Mesenchymal stem cell (in vitro differentiated cells and primary cell): ENCODE measurements around the gene KIF17.

Experiments
- DNase-seq: peaks from one replicate; pipeline ENCODE4 v3.0.0-alpha.2; 2013
- H2AFZ ChIP-seq: one replicate; pipeline ENCODE4 v1.6.1; 2013; ENCODE audit warnings: low read depth, mild to moderate bottlenecking, control low read depth, inconsistent platforms, low read length, moderate library complexity
- H2AK5ac ChIP-seq: 2 replicates; pipeline ENCODE4 v1.6.1; 2013; ENCODE audit warnings: low read length, moderate library complexity, mild to moderate bottlenecking, inconsistent platforms; ENCODE audit not compliant: severe bottlenecking
- H2BK120ac ChIP-seq: one replicate; pipeline ENCODE4 v1.6.1; 2013; ENCODE audit warnings: low read depth, mild to moderate bottlenecking, inconsistent platforms, low read length, moderate library complexity
- H2BK12ac ChIP-seq, 2 experiments: one replicate each; pipeline ENCODE4 v1.6.1; 2013; ENCODE audit warnings: inconsistent platforms in 2 of 2, low read length in 2 of 2, mild to moderate bottlenecking in 2 of 2, moderate library complexity in 2 of 2, control low read depth in 1 of 2
- H2BK15ac ChIP-seq: one replicate; pipeline ENCODE4 v1.6.1; 2013; ENCODE audit warnings: mild to moderate bottlenecking, low read depth, inconsistent platforms; ENCODE audit not compliant: poor library complexity, severe bottlenecking
- H2BK5ac ChIP-seq: 2 replicates; pipeline ENCODE4 v1.6.1; 2013; ENCODE audit warnings: low read depth, mild to moderate bottlenecking, low read length, control low read depth, inconsistent platforms; ENCODE audit not compliant: poor library complexity, severe bottlenecking
- H3K14ac ChIP-seq, 2 experiments: one replicate each; pipeline ENCODE4 v1.6.1; 2013; ENCODE audit warnings: inconsistent platforms in 2 of 2, low read length in 2 of 2, control low read depth in 1 of 2, mild to moderate bottlenecking in 1 of 2, moderate library complexity in 1 of 2
- H3K18ac ChIP-seq, 2 experiments: one replicate each; pipeline ENCODE4 v1.6.1; 2013; ENCODE audit warnings: inconsistent platforms in 2 of 2, low read length in 2 of 2, control low read depth in 1 of 2, low read depth in 1 of 2, mild to moderate bottlenecking in 1 of 2
- H3K23ac ChIP-seq, 2 experiments: one replicate each; pipeline ENCODE4 v1.6.1; 2013; ENCODE audit warnings: inconsistent platforms in 2 of 2, low read length in 2 of 2, mild to moderate bottlenecking in 2 of 2, moderate library complexity in 2 of 2, control low read depth in 1 of 2
- H3K27ac ChIP-seq: 2 replicates; pipeline ENCODE4 v1.5.1; 2013; ENCODE audit warnings: mild to moderate bottlenecking, moderate library complexity, low read length, control low read depth, inconsistent platforms; ENCODE audit not compliant: poor library complexity, severe bottlenecking
- H3K27me3 ChIP-seq, 2 experiments: 2 replicates each; pipeline versions ENCODE4 v1.6.1 to v1.7.0; 2013; ENCODE audit warnings: low read length in 2 of 2, mild to moderate bottlenecking in 2 of 2, moderate library complexity in 2 of 2, control low read depth in 1 of 2, inconsistent platforms in 1 of 2; ENCODE audit not compliant: control insufficient read depth in 1 of 2, insufficient read depth in 1 of 2
- H3K36me3 ChIP-seq, 2 experiments: 2 replicates each; pipeline versions ENCODE4 v1.6.1 to v1.7.0; 2013; ENCODE audit warnings: low read length in 2 of 2, control low read depth in 1 of 2, inconsistent platforms in 1 of 2, low read depth in 1 of 2, mild to moderate bottlenecking in 1 of 2; ENCODE audit not compliant: insufficient read depth in 2 of 2, control insufficient read depth in 1 of 2
- H3K4ac ChIP-seq, 2 experiments: one replicate each; pipeline ENCODE4 v1.6.1; 2013; ENCODE audit warnings: inconsistent platforms in 2 of 2, low read length in 2 of 2, mild to moderate bottlenecking in 2 of 2, moderate library complexity in 2 of 2, control low read depth in 1 of 2, low read depth in 1 of 2
- H3K4me1 ChIP-seq: 2 replicates; pipeline ENCODE4 v1.6.1; 2013; ENCODE audit warnings: low read depth, low read length, control low read depth; ENCODE audit not compliant: control insufficient read depth, insufficient read depth
- H3K4me2 ChIP-seq: 2 replicates; pipeline ENCODE4 v1.6.1; 2013; ENCODE audit warnings: low read length, mild to moderate bottlenecking, inconsistent platforms; ENCODE audit not compliant: poor library complexity, severe bottlenecking
- H3K4me3 ChIP-seq, 2 experiments: 2 replicates each; pipeline versions ENCODE4 v1.5.1 to v1.7.0; 2013; ENCODE audit warnings: low read length in 2 of 2, mild to moderate bottlenecking in 2 of 2, control low read depth in 1 of 2, low read depth in 1 of 2; ENCODE audit not compliant: insufficient read depth in 1 of 2
- H3K79me1 ChIP-seq: replicated peaks from 2 replicates; pipeline ENCODE4 v1.6.1; 2013; ENCODE audit warnings: mild to moderate bottlenecking, control low read depth, low read length, inconsistent platforms; ENCODE audit not compliant: poor library complexity, severe bottlenecking
- H3K9ac ChIP-seq: 2 replicates; pipeline ENCODE4 v1.7.0; 2013; ENCODE audit warnings: mild to moderate bottlenecking, low read length, moderate library complexity
- H3K9me3 ChIP-seq: 2 replicates; pipeline ENCODE4 v1.7.0; 2013; ENCODE audit warnings: mild to moderate bottlenecking, low read length; ENCODE audit not compliant: control insufficient read depth
- H4K8ac ChIP-seq: one replicate; pipeline ENCODE4 v1.6.1; 2013; ENCODE audit warnings: inconsistent platforms, mild to moderate bottlenecking, low read length, moderate library complexity
- H4K91ac ChIP-seq: one replicate; pipeline ENCODE4 v1.6.1; 2013; ENCODE audit warnings: mild to moderate bottlenecking, low read length, inconsistent platforms
- WGBS: methylation state at CpG from one replicate; pipeline ENCODE4 v1.1.7; 2013; ENCODE audit warnings: mixed read lengths; 5-methylcytosine and 5-hydroxymethylcytosine counted together

Gene KIF17

GRCh38 chr1:20739225-20739624, 21.4 kb upstream of the KIF17 start:
- peaks cover 3% of the 10 kb centered on the region for H3K4me1 ChIP-seq
- H3K14ac ChIP-seq: no peak overlapping the region
- WGBS: 21% methylated on average over 2 of the region's 2 CpGs
- no peak overlapping the region for H3K4ac ChIP-seq
- H3K9ac ChIP-seq: peak overlapping the region; percentile 82
- peak overlapping the region; percentile 54 for H2AK5ac ChIP-seq
- H3K18ac ChIP-seq: no peak overlapping the region
- H3K27me3 ChIP-seq: no peaks in the 10 kb centered on the region
- no peak overlapping the region for H3K4me2 ChIP-seq
- H2AFZ ChIP-seq: no peak overlapping the region
- H2BK5ac ChIP-seq: no peak overlapping the region
- peak; percentile 51 for DNase-seq
- no peak overlapping the region for H2BK12ac ChIP-seq
- no peak overlapping the region for H2BK15ac ChIP-seq
- H3K23ac ChIP-seq: no peak overlapping the region
- H3K4me3 ChIP-seq: no peak overlapping the region
- peaks cover 11% of the 10 kb centered on the region for H3K79me1 ChIP-seq
- H2BK120ac ChIP-seq: no peak overlapping the region
- peak overlapping the region; percentile 67 for H3K27ac ChIP-seq
- no peak overlapping the region for H4K91ac ChIP-seq
- peaks cover 19 to 69% of the 10 kb centered on the region in 2 experiments for H3K36me3 ChIP-seq
- H4K8ac ChIP-seq: no peak overlapping the region
- H3K9me3 ChIP-seq: no peaks in the 10 kb centered on the region

- Histone ChIP-seq H3K36me3 (peaks cover 19 to 35% of the 10 kb centered on the region in 2 experiments), H2AFZ (no peak overlapping the region), H3K4ac (no peak overlapping the region), H3K23ac (no peak overlapping the region), H3K79me1 (peaks cover 14% of the 10 kb centered on the region), H3K27me3 (peaks cover 0 to 8% of the 10 kb centered on the region in 2 experiments), H4K8ac (no peak overlapping the region), H3K14ac (no peak overlapping the region), H3K27ac (no peak overlapping the region), H2AK5ac (no peak overlapping the region), H3K4me2 (no peak overlapping the region), H3K18ac (no peak overlapping the region), H3K4me3 (no peak overlapping the region), H2BK5ac (no peak overlapping the region), H2BK12ac (no peak overlapping the region), H2BK120ac (no peak overlapping the region), H3K9ac (no peak overlapping the region), H4K91ac (no peak overlapping the region), H2BK15ac (no peak overlapping the region), H3K9me3 (no peaks in the 10 kb centered on the region), H3K4me1 (peaks cover 25% of the 10 kb centered on the region)
- DNase-seq: no peak
- 94% methylated on average over 7 of the region's 7 CpGs for WGBS
Measured at GRCh38 chr1:20735581-20736111, 17.8 kb upstream of the KIF17 start.

- H3K14ac ChIP-seq: no peak overlapping the region
- peaks cover 0 to 30% of the 10 kb centered on the region in 2 experiments for H3K27me3 ChIP-seq
- peaks cover 24% of the 10 kb centered on the region for H3K79me1 ChIP-seq
- peak overlapping the region; percentile 75 for H3K27ac ChIP-seq
- H2BK15ac ChIP-seq: no peak overlapping the region
- peak overlapping the region; percentile 2 for H2AK5ac ChIP-seq
- H2BK5ac ChIP-seq: no peak overlapping the region
- DNase-seq: no peak
- H4K91ac ChIP-seq: peak overlapping the region; percentile 73
- H3K9me3 ChIP-seq: no peaks in the 10 kb centered on the region
- peak overlapping the region; percentile 35 for H2BK120ac ChIP-seq
- H3K4me3 ChIP-seq: peak overlapping the region in 1 of 2 experiments; percentile 81
- H3K9ac ChIP-seq: peak overlapping the region; percentile 88
- peak overlapping the region; percentile 15 to 68 for H3K18ac ChIP-seq
- peaks cover 31% of the 10 kb centered on the region for H3K4me1 ChIP-seq
- no peak overlapping the region for H3K23ac ChIP-seq
- WGBS: 33% methylated on average over 7 of the region's 7 CpGs
- H2BK12ac ChIP-seq: peak overlapping the region in 1 of 2 experiments; percentile 24
- peak overlapping the region; percentile 69 for H4K8ac ChIP-seq
- no peak overlapping the region for H2AFZ ChIP-seq
- H3K36me3 ChIP-seq: peaks cover 16 to 24% of the 10 kb centered on the region in 2 experiments
- no peak overlapping the region for H3K4me2 ChIP-seq
- H3K4ac ChIP-seq: no peak overlapping the region
Measured at GRCh38 chr1:20733360-20733975, 15.7 kb upstream of the KIF17 start.

- peak within 1 kb of the TSS; percentile 32 for H2AFZ ChIP-seq
- 4% methylated on average over 34 of the region's 38 CpGs for WGBS
Measured at GRCh38 chr1:20732588-20733359, 15.0 kb upstream of the KIF17 start, which contains the start of gene SH2D5. Gene SH2D5, minus strand, starts transcription at chr1:20732703. Its CDS starts 4,659 bp downstream, at chr1:20728044.

More at GRCh38 chr1:20732588-20733359, 15.0 kb upstream of the KIF17 start, which contains the start of gene SH2D5:
- H3K27me3 ChIP-seq: peaks cover 0 to 36% of the 10 kb centered on the region in 2 experiments
- peak within 1 kb of the TSS; percentile 49 for H2BK5ac ChIP-seq
- H2BK120ac ChIP-seq: peak within 1 kb of the TSS; percentile 76
- peak within 1 kb of the TSS; percentile 67 to 68 for H3K18ac ChIP-seq
- H4K91ac ChIP-seq: peak within 1 kb of the TSS; percentile 73
- H3K4me3 ChIP-seq: peak within 1 kb of the TSS; percentile 69 to 81
- peak within 1 kb of the TSS; percentile 2 for H2AK5ac ChIP-seq
- H2BK15ac ChIP-seq: peak within 1 kb of the TSS; percentile 6
- peaks cover 38% of the 10 kb centered on the region for H3K4me1 ChIP-seq
- H3K36me3 ChIP-seq: peaks cover 17% of the 10 kb centered on the region in 2 experiments
- peak within 1 kb of the TSS; percentile 88 for H3K9ac ChIP-seq
- peak within 1 kb of the TSS; percentile 69 for H4K8ac ChIP-seq
- peak within 1 kb of the TSS in 1 of 2 experiments; percentile 71 for H3K14ac ChIP-seq
- no peak within 1 kb of the TSS for H3K23ac ChIP-seq
- H3K79me1 ChIP-seq: peaks cover 26% of the 10 kb centered on the region
- no peaks in the 10 kb centered on the region for H3K9me3 ChIP-seq
- peak within 1 kb of the TSS; percentile 79 for H3K27ac ChIP-seq
- DNase-seq: peak; percentile 97
- peak within 1 kb of the TSS; percentile 94 for H3K4me2 ChIP-seq
- H3K4ac ChIP-seq: peak within 1 kb of the TSS; percentile 2 to 57
- peak within 1 kb of the TSS; percentile 35 to 70 for H2BK12ac ChIP-seq
